Embryonic facial prominence (tissue), 1 donor: ENCODE data around the gene IMPACT.

Experiments
- DNase-seq: peaks from one replicate; pipeline ENCODE4 v3.0.0-alpha.2; 2016; ENCODE audit errors: extremely low spot score

Gene IMPACT

GRCh38 chr18:24421831-24422230 is 4.6 kb upstream of the IMPACT start:
- DNase-seq = no peak

GRCh38 chr18:24426073-24426397 is 435 bp upstream of the IMPACT start:
- no peak for DNase-seq

- no peak for DNase-seq
Measured at GRCh38 chr18:24427484-24427883, 1.0 kb downstream of the IMPACT start.

GRCh38 chr18:24428709-24429108 is 2.2 kb downstream of the IMPACT start:
- no peak for DNase-seq

GRCh38 chr18:24429188-24429587 is 2.7 kb downstream of the IMPACT start:
- DNase-seq = no peak

GRCh38 chr18:24432618-24433017 is 6.1 kb downstream of the IMPACT start:
- DNase-seq = no peak

- DNase-seq = no peak
Measured at GRCh38 chr18:24436939-24437338, 10.5 kb downstream of the IMPACT start.

- no peak for DNase-seq
Measured at GRCh38 chr18:24443870-24444269, 17.4 kb downstream of the IMPACT start.

GRCh38 chr18:24446453-24446852 is 20.0 kb downstream of the IMPACT start:
- DNase-seq = no peak

- no peak for DNase-seq
Measured at GRCh38 chr18:24446953-24447538, 20.6 kb downstream of the IMPACT start.

- DNase-seq = no peak
Measured at GRCh38 chr18:24447961-24448360, 21.5 kb downstream of the IMPACT start.

- DNase-seq = no peak
Measured at GRCh38 chr18:24456549-24456948, 30.1 kb downstream of the IMPACT start.

- DNase-seq = no peak
Measured at GRCh38 chr18:24459772-24460171, 33.3 kb downstream of the IMPACT start.

GRCh38 chr18:24460388-24460787 is 33.9 kb downstream of the IMPACT start, which contains the start of gene HRH4:
TSS of gene HRH4 (plus strand) at chr18:24460637. CDS start at chr18:24460729, 92 bp downstream.
- no peak for DNase-seq

GRCh38 chr18:24461996-24462395 is 35.5 kb downstream of the IMPACT start:
- DNase-seq = no peak

- DNase-seq = no peak
Measured at GRCh38 chr18:24462838-24463775, 36.6 kb downstream of the IMPACT start.

- DNase-seq = no peak
Measured at GRCh38 chr18:24465486-24465885, 39.0 kb downstream of the IMPACT start.

GRCh38 chr18:24466771-24467170 is 40.3 kb downstream of the IMPACT start:
- no peak for DNase-seq

- no peak for DNase-seq
Measured at GRCh38 chr18:24470022-24470618, 43.6 kb downstream of the IMPACT start.

GRCh38 chr18:24470805-24471204 is 44.3 kb downstream of the IMPACT start:
- DNase-seq = no peak

- DNase-seq = no peak
Measured at GRCh38 chr18:24472591-24472990, 46.1 kb downstream of the IMPACT start.

- DNase-seq = no peak
Measured at GRCh38 chr18:24474406-24474805, 47.9 kb downstream of the IMPACT start.
